SKM-1 treated with dmso at 0.1 percent for 144 hours (cell line): ENCODE measurements around the gene KRT14.
A peak's percentile ranks its signal among the peaks of the same experiment; 100 is the strongest.
"Not testable (repeated sequence)": the region's sequence is repeated elsewhere in the genome, so short reads cannot be mapped to it uniquely, and the experiment has no call there.

Source experiments
- DNase-seq: peaks from one replicate; lab custom pipeline; 2025; ENCODE audit not compliant: unreplicated experiment; lab: John Stamatoyannopoulos, UW

The KRT14 gene

DNA sequence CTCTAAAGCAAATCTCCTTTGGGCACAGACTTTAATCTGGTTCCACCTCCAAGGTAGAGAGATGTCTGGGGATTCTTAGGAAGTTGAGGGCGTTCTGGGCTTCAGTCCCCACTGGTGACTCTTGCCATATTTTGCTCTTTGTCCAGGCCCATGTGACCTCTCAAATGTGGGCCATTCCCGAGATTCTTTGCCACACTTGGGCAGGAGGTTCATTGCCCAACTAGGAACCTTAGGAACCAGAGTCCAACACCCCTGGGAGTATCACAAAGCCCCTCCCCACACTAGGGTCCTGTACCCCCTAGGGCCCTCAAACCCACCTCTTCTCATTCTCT lies 6.5 kb downstream of the KRT14 start:
- no peak for DNase-seq

DNA sequence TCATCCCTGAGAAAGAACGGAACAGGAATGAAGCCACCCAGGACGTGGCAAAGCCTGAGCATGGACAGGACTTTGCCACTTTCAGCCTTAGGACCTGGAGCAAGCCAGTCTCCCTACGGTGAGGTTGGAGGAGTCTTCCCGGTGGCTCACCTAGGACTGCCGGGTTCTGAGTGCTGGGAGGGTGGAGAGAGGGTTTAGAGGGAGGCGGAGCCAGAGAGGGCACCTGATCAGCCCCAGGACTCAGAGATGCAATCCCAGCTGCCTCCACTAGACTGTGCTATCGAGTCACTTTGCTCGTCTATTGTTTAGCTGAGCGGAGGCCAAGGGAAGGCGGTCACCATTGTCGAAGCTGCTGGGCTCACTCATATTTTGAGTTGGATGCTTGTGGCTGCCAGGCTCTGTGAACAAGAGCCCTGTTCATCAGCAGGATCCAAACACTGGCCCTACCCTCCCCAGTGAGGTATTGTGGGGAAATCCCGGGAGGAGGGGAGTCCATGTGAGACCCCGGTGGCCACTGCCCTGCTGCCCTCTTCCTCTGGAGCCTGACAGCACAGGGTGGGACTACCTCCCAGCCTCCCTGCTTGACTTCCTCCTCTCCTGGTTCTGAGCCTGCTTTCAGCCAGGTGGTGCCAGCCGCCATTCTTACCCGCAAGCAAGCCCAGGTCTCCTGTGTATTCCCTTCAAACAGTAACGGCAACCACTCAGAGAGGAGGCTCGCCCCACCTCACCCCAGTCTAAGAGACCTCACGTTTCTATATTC lies 7.0 kb downstream of the KRT14 start:
- DNase-seq, result peak; percentile 76

DNA sequence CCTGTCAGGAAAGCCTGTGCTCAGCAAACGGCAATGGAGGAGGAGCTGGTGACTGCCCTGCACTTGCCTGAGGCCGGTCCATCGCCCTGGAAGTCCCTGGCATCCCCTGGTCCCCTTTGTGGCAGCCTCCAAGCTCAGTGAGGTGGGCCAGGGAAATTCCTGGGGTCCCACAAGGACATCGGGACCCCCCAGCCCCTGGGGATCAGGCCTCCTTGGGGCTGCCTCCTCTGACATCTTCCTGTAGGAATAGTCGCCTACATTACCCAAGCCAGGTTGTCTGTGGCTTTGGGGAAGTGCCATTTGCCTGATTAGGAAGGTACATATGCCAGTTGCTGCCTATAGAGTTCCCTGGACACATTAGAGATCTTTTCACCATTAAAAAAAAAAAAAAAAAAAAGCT lies 7.7 kb downstream of the KRT14 start:
- DNase-seq, result no peak

DNA sequence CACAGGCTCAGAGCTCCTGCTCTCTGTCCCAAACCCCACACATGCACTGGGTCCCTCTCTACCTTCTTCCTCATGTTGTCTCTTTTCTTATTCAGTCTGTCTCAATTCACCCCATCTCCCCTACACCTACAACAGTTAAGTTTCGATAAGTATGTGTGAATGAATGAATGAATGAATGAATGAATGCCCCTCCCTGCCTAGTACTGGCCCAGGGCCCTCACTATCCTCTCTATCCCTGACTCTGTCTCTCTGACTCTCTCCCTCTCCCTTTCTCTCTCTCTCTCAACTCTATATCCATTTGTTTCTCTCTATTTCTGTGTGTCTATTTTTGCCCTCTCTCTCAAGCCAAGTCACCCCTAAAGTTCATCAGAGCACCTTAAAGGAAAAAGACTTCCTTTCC lies 8.2 kb downstream of the KRT14 start:
- DNase-seq, result no peak

DNA sequence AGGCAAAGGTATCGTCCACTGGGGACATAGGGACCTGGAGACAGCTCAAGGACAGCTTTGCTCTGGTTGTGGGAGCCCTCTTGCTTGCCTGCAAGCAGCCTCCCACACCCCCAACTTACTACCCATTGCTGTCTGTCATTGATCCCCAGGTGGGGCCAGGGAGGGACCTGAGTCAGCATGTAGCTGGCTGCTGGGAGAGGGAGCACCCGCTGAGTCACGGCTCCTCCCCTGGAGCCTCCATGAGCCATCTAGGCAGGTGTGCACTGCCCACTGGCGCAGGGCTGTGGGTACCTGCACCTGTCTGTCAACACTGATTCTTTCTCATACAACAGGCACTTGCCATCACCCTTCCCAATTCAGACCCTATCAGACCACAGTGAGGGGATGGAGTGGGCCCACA lies 10.0 kb downstream of the KRT14 start:
- DNase-seq, result not testable (repeated sequence)

DNA sequence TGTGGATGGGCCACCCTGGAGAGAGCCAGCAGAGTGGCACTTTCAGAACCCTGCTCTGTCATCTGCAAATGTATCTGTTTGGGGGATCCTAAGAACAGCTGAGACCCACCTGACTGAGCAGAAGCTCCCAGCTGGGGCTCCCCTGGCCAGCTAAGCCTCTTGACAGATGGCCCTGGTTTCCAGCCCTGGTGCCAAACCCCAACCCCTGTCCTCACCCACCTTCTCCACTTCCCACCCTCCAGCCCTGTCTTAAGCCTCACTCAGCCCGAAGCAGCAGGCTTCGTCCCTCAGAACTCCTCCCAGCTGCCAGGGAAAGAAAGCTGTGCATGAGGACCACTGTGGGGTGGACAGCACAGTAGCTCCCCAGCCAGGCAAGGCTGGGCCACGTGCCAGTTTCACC lies 11.4 kb downstream of the KRT14 start:
- no peak for DNase-seq

DNA sequence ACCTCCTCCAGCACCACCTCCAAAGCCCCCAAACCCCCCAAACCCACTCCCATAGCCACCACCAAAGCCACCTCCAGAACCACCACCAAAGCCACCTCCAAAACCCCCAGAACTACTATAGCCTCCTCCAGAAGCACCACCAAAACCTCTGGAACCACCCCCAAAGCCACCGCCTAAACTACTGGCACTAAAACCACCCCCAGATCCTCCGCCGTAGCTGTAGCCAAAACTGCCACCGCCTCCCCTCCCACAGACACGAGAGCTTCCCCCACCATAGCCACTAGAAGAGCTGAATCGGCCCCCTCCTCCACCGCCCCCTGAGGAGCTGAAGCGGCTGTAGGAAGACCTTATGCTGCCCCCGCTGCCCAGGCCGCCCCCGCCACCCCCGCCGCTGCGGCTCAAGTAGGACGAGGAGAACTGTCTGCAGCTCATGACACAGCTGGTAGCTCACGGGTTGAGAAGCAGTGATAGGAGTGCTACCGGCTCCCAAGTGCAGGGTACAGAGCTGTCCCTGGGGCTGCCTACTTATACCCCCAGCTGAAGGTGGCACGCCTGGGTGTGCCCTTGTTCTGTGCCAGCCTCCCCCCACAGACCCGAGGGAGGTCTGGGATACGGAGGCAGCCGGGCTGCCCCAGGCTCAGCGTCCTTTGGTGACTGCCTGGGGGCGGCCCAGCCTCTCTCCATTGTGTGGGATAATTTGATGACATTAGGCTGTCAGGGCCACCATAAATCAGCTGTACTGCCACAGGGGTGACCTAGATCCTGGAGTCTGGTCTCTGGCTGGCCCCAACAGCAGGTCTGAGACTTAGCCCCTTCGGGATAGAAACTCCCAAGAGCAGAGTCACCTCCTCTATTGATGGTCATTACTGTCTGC lies 14.9 kb downstream of the KRT14 start, which contains the start of gene KRT9:
TSS of gene KRT9 (minus strand) at position 499 of the 874 bp plus-strand sequence. CDS start at position 432, 67 bp downstream.
- DNase-seq, result no peak

DNA sequence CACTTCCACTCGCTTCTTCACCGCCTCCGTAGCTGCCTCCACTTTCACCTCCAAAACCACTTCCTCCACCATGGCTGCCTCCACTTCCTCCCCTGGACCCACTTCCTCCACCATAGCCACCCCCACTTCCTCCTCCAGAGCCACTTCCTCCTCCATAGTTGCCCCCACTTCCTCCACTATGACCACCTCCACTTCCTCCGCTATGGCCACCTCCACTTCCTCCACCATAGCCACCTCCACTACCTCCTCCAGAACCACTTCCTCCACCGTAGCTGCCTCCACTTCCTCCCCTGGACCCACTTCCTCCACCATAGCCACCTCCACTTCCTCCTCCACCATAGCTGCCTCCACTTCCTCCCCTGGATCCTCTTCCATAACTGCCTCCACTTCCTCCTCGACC lies 19.4 kb downstream of the KRT14 start:
- DNase-seq, result peak; percentile 39

DNA sequence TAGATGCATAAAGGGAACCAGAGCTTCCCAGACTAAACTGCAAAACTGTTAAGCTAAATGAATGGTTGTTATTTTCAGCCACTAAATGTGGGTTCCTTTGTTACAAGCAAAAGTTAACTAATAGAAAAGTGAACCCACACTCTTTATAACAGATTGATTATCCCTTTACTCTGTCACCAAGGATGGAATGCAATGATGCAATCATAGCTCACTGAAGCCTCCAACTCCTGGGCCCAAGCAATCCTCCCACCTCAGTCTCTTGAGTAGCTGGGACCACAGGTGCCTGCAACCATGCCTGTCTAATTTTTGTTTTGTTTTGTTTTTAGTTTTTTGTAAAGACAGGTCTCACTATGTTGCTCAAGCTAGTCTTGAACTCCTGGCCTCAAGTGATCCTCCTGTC lies 21.4 kb downstream of the KRT14 start:
- no peak for DNase-seq

DNA sequence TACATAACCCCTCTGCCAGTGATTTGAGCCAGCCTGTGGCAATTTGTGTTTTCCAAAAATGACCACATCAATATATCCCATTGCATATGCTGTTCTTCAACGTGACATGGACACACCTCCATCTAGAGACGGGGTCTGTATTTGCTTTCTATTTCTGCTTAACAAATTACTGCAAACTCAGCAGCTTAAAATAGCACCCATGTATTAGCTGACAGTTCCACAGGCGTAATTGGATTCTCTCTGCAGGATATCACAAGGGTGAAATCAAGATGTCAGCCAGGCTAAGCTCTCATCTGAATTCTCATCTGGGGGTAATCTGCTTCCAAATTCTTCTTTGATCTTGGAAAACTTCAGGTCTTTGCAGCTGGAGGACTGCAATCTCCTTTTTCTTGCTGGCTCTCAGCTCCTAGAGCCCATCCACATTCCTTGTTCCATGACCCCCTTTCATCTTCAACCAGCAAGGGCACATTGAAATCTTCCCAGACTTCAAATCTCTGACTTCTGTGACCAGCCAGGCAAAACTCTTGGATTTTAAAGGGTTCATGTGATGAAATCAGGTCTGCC lies 23.0 kb downstream of the KRT14 start:
- no peak for DNase-seq

DNA sequence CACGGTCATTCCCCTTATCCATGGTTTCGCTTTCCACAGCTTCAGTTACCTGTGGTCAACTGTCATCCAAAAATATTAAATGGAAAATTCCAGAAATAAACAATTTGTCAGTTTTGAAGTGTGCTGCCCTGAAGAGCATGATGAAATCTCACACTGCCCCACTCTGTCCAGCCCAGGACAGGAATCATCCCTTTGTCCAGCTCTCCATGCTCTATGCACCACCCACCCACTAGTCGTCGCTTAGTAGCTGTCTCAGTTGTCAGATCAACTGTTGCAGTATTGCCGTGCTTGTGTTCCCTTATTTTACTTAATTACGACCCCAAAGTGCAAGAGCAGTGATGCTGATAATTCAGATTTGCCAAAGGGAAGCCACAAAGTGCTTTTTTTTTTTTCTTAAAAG lies 25.1 kb downstream of the KRT14 start:
- no peak for DNase-seq

DNA sequence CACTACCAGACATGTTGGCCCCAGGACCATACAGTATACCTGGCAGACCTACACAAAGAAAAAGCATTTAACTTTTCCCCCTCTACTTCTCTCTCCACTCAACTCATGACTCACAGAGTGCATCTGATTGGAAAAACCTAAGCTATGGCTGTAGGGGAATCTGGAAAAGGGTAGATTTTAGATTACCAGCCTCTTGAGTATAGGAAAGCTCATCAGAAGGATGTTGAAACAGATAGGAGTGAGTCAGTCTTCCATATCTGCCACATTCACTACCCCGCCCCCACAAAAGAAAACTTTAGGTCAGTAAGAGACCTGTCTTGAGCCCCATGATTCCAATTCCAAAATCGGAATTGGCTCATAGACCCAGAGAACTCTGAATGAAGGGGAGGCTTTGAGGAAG lies 27.1 kb downstream of the KRT14 start:
- DNase-seq, result no peak

DNA sequence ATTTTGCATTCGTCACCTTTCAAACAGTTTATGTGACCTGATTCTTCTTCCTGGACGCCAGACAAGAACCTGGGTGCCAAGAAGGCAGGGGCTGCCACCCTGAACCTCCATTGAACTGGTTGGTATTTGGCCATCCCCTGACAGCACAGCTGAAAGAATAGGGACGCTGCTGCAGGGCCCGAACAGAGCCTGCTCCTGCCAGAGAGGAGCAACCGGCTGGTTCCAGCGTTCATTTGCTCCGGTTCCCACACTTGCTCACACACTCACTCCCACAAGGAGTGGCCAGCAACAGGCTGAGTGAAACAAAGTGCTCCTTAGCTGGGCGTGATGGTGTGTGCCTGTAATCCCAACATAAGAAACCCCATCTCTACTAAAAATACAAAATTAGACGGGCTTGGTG lies 29.8 kb downstream of the KRT14 start:
- DNase-seq, result no peak

DNA sequence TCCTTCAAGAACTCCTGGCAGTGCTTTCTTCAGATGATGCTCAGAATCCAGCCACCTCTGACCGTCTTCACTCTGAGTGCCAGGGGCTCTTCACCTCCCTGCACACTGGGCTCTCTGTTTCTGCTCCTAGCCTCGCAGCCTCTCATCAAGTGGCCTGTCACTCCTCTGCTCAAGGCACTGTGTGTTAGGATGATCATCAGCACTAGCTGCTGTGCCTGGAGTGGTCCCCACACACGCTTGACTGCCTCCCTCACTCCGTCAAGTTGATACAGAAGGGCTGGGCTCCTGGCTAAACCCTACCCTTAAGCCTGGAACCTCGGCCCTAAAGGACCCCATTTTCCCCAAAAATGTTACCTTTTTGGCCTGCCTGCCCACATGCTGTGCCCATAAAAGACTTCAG lies 30.4 kb downstream of the KRT14 start:
- DNase-seq, result no peak

DNA sequence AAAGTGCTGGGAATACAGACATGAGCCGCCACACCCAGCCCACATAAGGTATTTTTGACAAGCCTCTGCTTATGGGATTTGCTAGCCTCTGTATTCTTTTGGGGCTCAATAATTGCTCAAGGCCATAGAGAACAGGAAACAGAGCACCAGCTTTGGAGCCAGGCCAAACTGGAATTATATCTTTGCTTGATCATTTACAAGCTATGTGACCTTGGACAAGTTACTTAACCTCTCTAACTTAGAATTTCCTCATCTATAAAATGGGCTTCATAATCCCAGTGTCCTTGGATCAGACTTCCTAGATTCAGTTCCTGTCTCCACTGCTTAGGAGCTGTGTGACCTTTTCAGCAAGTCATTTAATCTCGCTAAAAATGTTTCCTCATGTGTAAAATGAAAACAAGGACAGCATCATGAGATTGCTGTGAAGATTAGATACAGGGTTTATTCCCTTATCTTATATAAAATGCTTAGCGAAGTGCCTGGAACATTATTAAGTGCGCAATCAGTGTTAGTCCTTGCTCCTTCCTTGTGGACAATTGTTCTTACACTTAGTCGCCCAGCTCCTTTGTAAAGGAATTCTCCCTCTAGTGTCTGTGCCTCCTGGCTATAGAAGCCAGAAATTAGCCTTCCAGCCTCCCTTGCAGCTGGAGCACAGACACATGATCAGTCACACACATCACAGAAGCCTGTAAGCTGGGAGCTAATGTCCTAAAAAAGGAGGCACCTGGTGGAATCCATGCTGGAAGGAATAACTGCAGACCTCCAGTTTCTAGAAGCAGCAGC lies 31.4 kb downstream of the KRT14 start:
- no peak for DNase-seq

DNA sequence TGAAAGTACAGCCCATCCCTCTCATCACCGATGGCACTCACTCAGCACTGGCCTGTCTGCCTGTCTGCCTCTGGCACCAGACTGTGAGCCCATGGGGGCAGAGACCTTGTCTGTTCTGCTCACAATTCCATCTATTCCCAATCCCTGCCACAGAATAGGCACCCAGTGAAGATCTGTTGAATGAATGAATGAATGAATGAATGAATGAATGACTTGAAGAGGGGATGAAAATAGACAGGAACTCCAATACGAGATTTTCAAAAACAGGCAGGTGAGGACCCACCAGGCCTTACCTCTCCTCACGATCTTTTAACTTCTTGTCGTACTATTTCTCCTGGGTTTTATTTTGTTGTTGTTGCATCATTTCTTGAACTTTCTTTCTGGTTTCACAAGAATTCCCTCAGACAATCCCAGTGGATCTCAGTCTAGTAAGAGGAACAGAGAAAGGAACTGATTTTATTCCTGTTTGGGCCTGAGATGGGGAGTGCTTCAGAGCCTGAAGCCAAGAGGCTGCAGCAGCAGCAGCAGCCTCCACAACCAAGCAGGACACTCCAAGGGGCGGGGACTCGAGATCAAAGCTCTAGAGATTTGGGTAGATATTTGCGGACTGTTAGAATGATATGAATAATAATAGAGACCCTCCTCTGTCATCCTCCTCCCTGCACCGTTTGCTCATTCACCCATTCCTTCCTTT lies 32.6 kb downstream of the KRT14 start:
- no peak for DNase-seq

DNA sequence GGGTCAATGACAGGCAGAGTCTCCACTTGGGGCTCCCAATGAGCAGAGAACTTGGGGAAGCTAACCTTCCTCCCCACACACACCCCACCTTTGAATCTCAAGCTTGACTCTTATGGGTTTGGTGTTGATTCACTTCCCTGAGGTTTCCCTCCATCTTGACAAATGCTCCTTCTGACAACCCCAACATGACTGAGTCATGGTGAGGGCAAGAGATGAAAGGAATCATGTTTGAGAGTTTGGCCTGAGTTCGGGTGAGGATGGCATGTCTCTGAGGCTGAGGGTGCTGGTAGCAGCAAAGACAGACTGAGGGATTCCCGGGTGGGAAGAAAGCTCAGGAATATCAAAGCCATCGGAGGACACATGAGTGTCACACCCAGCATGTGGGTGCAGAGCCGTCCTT lies 33.5 kb downstream of the KRT14 start:
- DNase-seq, result no peak

DNA sequence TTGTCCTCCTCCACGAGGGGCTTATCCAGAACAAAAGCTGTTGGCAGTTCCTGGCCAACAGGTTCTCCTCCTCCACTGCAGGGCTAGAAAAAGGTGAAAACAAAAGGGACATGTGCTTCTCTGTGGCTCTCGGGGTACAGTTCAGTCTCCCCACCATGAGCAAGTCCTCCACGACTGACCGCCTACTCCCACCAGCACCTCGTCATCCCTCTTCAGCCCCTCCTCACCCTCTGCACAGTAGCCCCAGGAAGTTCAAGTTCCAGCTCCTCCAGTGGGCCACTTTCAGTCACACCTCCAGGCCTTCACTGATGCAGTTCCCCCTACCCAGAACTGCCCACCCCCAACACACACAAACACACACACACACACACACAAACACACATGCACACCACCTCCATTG lies 34.2 kb downstream of the KRT14 start:
- no peak for DNase-seq

DNA sequence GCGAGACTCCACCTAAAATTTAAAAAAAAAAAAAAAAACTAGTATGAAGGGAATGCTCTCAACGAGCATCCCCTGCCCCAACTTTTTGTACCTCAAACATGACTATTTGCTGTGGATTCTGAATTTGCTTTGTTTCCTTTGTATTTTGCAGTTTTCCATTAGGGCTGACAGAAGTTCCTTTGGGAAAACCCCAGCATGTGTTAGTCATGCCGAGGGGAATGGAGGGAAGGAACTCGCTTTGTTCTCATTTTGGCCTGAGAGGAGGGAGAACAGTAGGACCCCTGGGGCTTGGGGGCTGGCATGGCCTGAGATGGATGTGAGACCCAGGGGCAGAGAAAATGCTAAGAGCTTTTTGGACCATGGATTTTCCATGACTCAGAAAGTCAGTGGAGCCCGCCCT lies 35.3 kb downstream of the KRT14 start:
- DNase-seq, result no peak

DNA sequence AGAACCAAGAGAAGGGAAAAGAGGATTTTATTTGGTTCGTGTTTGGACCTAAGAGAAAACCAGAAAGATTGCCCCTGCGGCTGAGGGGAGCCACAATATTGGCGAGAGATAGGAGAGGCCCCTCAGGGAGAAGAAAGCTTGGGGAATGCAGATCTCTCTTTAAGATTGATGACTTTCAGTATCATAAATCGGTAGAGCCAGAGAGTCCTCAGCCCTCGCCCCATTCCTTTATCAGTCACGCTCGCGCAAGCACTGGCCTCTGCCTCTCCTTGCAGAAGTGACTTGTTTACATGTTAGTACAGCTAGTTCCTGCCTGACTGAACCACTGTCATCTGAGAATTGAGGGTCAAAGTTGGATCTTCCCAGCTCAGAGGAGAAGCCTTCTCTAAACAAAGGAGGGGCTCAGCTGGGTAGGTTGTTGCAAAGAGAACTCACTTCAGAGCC lies 37.1 kb downstream of the KRT14 start:
- no peak for DNase-seq
